NB4 (cell line): Measurements from ENCODE around the gene GATAD2B.
A peak's percentile ranks its signal among the peaks of the same experiment; 100 is the strongest.
"Not testable (repeated sequence)": the region's sequence is repeated elsewhere in the genome, so short reads cannot be mapped to it uniquely, and the experiment has no call there.

Source experiments
- DNase-seq: peaks from one replicate; pipeline ENCODE4 v3.0.0; 2010; ENCODE audit warnings: low read depth
- H3K4me3 ChIP-seq: one replicate; pipeline ENCODE4 v1.5.1; 2011; ENCODE audit warnings: mild to moderate bottlenecking, low read depth, low read length, moderate library complexity
- CTCF ChIP-seq: IDR thresholded peaks from one replicate; pipeline ENCODE4 v1.5.1; 2012; ENCODE audit warnings: low read depth, low read length
- MAX ChIP-seq: IDR thresholded peaks from 2 replicates; pipeline ENCODE4 v1.6.1; 2011; ENCODE audit warnings: low read depth, low read length
- MYC ChIP-seq: IDR thresholded peaks from 2 replicates; pipeline ENCODE4 v1.6.1; 2011; ENCODE audit warnings: low read depth, low read length
- POLR2A ChIP-seq: IDR thresholded peaks from 2 replicates; pipeline ENCODE4 v1.6.1; 2011; ENCODE audit warnings: mild to moderate bottlenecking; ENCODE audit not compliant: insufficient read length; ENCODE audit errors: extremely low read depth

The GATAD2B gene

GRCh38 chr1:153919876-153920852 lies 2.6 kb downstream of the GATAD2B start:
- peak; percentile 75 for DNase-seq
- TF ChIP-seq MYC (no peak), MAX (no peak)
- peak overlapping the region; percentile 89 for H3K4me3 ChIP-seq

GRCh38 chr1:153916297-153916696 lies 6.5 kb downstream of the GATAD2B start:
- no peak overlapping the region for H3K4me3 ChIP-seq
- DNase-seq: no peak
- TF ChIP-seq MAX: no peak
- no peak for TF ChIP-seq MYC
- TF ChIP-seq CTCF: no peak
- TF ChIP-seq POLR2A: no peak

GRCh38 chr1:153912349-153912748 lies 10.4 kb downstream of the GATAD2B start:
- DNase-seq: no peak
- H3K4me3 ChIP-seq: no peak overlapping the region
- TF ChIP-seq MAX (no peak), POLR2A (no peak), CTCF (no peak), MYC (no peak)

GRCh38 chr1:153910560-153910959 lies 12.2 kb downstream of the GATAD2B start:
- not testable (repeated sequence) for DNase-seq, H3K4me3 ChIP-seq

GRCh38 chr1:153908071-153908470 lies 14.7 kb downstream of the GATAD2B start:
- no peak overlapping the region for H3K4me3 ChIP-seq
- DNase-seq: no peak
- no peak for TF ChIP-seq CTCF
- TF ChIP-seq MAX: no peak
- TF ChIP-seq MYC: no peak
- no peak for TF ChIP-seq POLR2A

GRCh38 chr1:153907134-153907533 lies 15.6 kb downstream of the GATAD2B start:
- no peak overlapping the region for H3K4me3 ChIP-seq
- no peak for DNase-seq
- TF ChIP-seq MYC: no peak
- TF ChIP-seq POLR2A: no peak
- no peak for TF ChIP-seq MAX
- TF ChIP-seq CTCF: no peak
